ENCODE data around the gene ZBED4. TPM values are rescaled to one million over a fixed set of nuclear protein-coding genes. Genes with fewer than 3 reads are reported as not detected.

ZBED4 gene
- total RNA-seq, 2 donors from 2014 or later: 16.2 to 19.9 TPM

DNA sequence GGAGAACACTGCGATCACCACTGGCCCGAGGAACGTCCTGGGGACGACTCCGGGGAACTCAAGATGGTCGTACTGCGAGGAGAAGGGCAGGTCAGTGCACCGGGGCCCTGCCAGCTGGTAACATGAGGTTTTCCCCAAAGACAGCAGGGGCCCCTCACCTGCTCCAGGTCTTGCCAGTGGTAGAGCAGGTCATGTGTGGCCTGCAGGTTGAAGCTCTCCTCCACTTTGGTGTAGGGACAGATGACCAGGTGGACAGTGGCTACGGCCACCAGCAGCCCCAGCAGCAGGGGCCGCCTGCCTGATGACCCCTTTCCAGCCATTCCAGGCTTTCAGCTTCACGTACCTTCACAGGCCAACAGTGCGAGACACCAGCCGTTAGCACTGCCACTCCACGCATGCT, 59.8 kb downstream of the ZBED4 start:
- Histone ChIP-seq H3K9ac (ENCODE audit: low read depth in 2 of 2, low read length in 2 of 2) (no peak overlapping the region), H3K4me1 (no peaks in the 10 kb centered on the region), H3K27ac (no peak overlapping the region), H3K4me3 (no peak overlapping the region), H3K27me3 (no peaks in the 10 kb centered on the region), H3K9me3 (no peaks in the 10 kb centered on the region), H3K36me3 (no peaks in the 10 kb centered on the region)
- intact Hi-C loops (cut with DNase I): no loop called here
- TF ChIP-seq, protein P1, sequence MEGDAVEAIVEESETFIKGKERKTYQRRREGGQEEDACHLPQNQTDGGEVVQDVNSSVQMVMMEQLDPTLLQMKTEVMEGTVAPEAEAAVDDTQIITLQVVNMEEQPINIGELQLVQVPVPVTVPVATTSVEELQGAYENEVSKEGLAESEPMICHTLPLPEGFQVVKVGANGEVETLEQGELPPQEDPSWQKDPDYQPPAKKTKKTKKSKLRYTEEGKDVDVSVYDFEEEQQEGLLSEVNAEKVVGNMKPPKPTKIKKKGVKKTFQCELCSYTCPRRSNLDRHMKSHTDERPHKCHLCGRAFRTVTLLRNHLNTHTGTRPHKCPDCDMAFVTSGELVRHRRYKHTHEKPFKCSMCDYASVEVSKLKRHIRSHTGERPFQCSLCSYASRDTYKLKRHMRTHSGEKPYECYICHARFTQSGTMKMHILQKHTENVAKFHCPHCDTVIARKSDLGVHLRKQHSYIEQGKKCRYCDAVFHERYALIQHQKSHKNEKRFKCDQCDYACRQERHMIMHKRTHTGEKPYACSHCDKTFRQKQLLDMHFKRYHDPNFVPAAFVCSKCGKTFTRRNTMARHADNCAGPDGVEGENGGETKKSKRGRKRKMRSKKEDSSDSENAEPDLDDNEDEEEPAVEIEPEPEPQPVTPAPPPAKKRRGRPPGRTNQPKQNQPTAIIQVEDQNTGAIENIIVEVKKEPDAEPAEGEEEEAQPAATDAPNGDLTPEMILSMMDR (IDR thresholded peaks at IDR 0.05): no peak
- no peak for DNase-seq

DNA sequence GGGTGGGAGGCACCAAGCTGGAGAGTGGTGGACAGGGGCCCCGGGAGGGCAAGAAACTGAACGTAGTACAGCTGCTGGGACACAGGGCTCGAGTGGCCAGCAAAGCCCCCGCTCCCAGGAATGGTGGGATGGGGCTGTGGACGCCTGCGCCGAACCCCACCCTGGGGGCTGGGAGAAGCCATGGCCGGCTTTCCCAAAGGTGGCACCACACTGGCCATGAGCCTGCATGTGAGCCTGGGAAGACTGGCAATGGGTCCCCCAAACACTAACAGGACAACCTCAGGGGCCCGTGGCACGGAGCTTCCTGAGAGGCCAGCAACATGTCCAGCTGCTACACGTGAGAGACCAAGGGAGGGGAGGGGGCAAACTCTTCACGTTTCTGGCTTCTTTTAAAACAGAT, 60.6 kb downstream of the ZBED4 start:
- H3K9me3 ChIP-seq: no peaks in the 10 kb centered on the region
- no peak overlapping the region for H3K9ac ChIP-seq (ENCODE audit: low read depth in 2 of 2, low read length in 2 of 2)
- H3K27me3 ChIP-seq: no peaks in the 10 kb centered on the region
- H3K36me3 ChIP-seq: no peaks in the 10 kb centered on the region
- no peak overlapping the region for H3K27ac ChIP-seq
- H3K4me3 ChIP-seq: no peak overlapping the region
- no peak for DNase-seq
- H3K4me1 ChIP-seq: no peaks in the 10 kb centered on the region
- TF ChIP-seq, protein P1 (IDR thresholded peaks at IDR 0.05): no peak
- intact Hi-C loops (cut with DNase I): no loop called here

DNA sequence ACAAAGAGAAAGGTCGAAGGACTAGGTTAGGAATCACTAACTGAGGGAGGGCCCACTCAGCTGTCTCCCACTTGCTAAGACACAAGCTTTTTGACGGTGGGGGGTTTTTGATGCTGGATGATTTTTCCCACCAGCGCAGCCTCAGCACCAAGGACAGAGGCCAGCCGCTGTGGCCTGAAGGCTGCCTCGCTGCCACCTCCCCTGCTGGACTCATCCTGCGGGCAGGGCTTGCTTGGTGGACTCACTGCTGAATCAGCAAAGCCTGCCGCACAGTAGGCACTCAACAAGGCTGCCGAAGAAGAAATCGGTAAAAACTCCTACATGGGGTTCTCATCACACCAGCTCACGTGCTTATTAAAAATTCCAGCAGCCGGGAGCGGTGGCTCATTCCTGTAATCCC, 62.0 kb downstream of the ZBED4 start:
- no peaks in the 10 kb centered on the region for H3K9me3 ChIP-seq
- H3K9ac ChIP-seq (ENCODE audit: low read depth in 2 of 2, low read length in 2 of 2): no peak overlapping the region
- no peak overlapping the region for H3K4me3 ChIP-seq
- intact Hi-C loops (cut with DNase I): no loop called here
- H3K27ac ChIP-seq: no peak overlapping the region
- no peaks in the 10 kb centered on the region for H3K36me3 ChIP-seq
- TF ChIP-seq, protein P1 (IDR thresholded peaks at IDR 0.05): no peak
- no peaks in the 10 kb centered on the region for H3K27me3 ChIP-seq
- H3K4me1 ChIP-seq: no peaks in the 10 kb centered on the region
- no peak for DNase-seq

DNA sequence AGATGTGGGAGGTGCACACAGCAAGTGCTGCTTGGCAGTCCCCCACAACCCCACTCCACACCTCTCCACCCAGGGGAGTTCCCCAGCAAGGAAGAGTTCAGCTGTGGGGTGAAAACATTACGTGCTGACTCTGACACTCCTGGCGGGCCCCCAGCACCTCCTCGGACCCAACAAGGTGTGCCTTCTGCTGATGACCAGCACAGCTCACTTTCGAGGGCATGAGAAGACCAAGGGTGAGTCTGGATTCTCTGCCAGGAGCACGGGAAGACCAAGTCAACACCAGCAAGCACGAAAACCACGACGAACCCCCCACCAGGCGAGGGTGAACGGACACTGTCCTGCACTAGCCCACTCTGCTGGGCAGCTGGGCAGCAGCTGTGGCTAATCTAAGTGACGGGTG, 63.2 kb downstream of the ZBED4 start:
- TF ChIP-seq, protein P1 (IDR thresholded peaks at IDR 0.05): no peak
- no peak for DNase-seq
- intact Hi-C loops (cut with DNase I): no loop called here
- Histone ChIP-seq H3K27ac (no peak overlapping the region), H3K4me1 (no peaks in the 10 kb centered on the region), H3K9ac (ENCODE audit: low read depth in 2 of 2, low read length in 2 of 2) (peak overlapping the region in 1 of 2 donors; percentile 21), H3K36me3 (no peaks in the 10 kb centered on the region), H3K4me3 (no peak overlapping the region), H3K9me3 (no peaks in the 10 kb centered on the region), H3K27me3 (no peaks in the 10 kb centered on the region)

DNA sequence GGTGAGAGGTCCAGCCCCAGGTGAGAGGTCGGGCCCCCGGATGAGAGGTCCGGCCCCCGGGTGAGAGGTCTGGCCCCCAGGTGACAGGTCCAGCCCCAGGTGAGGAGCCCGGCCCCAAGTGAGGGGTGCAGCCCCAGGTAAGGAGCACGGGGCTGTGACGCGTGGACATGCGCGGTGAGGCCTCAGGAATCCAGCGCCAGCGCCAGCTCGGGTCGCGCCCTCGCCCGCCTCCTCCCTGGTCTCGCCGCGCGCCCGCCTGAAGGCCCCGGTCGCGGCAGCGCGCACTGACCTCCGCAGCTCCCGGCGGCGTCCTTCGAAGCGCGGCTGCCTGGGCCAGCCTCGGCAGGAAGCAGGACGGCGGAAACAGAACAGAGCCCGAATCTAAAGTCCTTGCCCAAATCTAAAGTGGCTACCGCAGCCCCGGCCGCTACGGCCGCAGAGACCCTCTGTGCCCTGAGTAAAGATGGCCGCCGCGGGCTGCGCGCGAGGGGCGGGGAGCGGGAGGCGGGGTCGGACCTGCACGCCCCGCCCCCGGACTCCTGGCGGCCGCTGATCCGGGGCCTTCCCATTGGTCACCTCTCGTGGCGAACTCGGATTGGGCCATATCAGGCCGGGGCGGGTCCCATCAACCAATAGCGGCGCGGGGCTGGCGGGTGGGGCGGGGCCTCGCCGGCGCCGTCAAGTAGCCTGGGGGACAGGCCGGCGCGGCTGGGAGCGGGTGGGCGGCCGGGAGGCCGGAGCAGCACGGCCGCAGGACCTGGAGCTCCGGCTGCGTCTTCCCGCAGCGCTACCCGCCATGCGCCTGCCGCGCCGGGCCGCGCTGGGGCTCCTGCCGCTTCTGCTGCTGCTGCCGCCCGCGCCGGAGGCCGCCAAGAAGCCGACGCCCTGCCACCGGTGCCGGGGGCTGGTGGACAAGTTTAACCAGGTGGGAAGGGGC, 64.6 kb downstream of the ZBED4 start, which contains the start of the genes ALG12 and CRELD2:
Gene ALG12, minus strand, starts transcription at position 465 of the 937 bp plus-strand sequence. CDS start 4,673 bp downstream, outside the sequence.
Gene CRELD2, plus strand, starts transcription at position 661 of the 937 bp plus-strand sequence. Its CDS starts 136 bp downstream, at position 797.
- Histone ChIP-seq H3K4me3 (peak within 1 kb of the TSS; percentile 94), H3K9me3 (no peaks in the 10 kb centered on the region), H3K27me3 (no peaks in the 10 kb centered on the region), H3K9ac (ENCODE audit: low read depth in 2 of 2, low read length in 2 of 2) (peak within 1 kb of the TSS; percentile 81 to 92), H3K36me3 (no peaks in the 10 kb centered on the region), H3K4me1 (no peaks in the 10 kb centered on the region), H3K27ac (peak within 1 kb of the TSS; percentile 91)
- peak; percentile 98 for DNase-seq
- TF ChIP-seq, protein P1 (IDR thresholded peaks at IDR 0.05): no peak
- intact Hi-C loops (cut with DNase I): no loop called here
